WTC11 (cell line): Measurements from ENCODE around the gene NFKB1. TPM values are rescaled to one million over a fixed set of nuclear protein-coding genes. Genes with fewer than 3 reads are reported as not detected.
"Not testable (repeated sequence)": the region's sequence is repeated elsewhere in the genome, so short reads cannot be mapped to it uniquely, and the experiment has no call there.

Source experiments
- ATAC-seq: fragments of 200-7000 bp; cut with Tn5 transposase; 2 replicates; pipeline ENCODE4 v1.10.0; 2021; ENCODE audit warnings: mild to moderate bottlenecking, moderate library complexity
- CTCF ChIA-PET: fragments of 300-600 bp; sonication (Branson Sonifier 250); formaldehyde crosslinking; loops from one replicate; lab custom pipeline; 2021; ENCODE audit warnings: antibody characterized with exemption; lab: Charles Lee
- POLR2A ChIA-PET: fragments of 350-600 bp; sonication (Branson Sonifier 250); formaldehyde crosslinking; loops from one replicate; lab custom pipeline; 2021; ENCODE audit warnings: antibody characterized with exemption; lab: Charles Lee
- DNase-seq: peaks from one replicate; pipeline ENCODE4 v3.0.0; 2021; ENCODE audit warnings: low spot score
- H3K27ac Mint-ChIP-seq: 2 replicates; pipeline ENCODE4 v1.8.0; 2021; ENCODE audit warnings: mixed read lengths
- H3K27me3 Mint-ChIP-seq: 2 replicates; pipeline ENCODE4 v1.8.0; 2021; ENCODE audit warnings: low read depth, mild to moderate bottlenecking, moderate library complexity, mixed read lengths
- H3K36me3 Mint-ChIP-seq: 2 replicates; pipeline ENCODE4 v1.8.0; 2021; ENCODE audit warnings: mixed read lengths
- H3K4me1 Mint-ChIP-seq: 2 replicates; pipeline ENCODE4 v1.8.0; 2022; ENCODE audit warnings: mixed read lengths
- H3K4me3 Mint-ChIP-seq: 2 replicates; pipeline ENCODE4 v1.8.0; 2021; ENCODE audit warnings: mild to moderate bottlenecking, moderate library complexity, mixed read lengths
- H3K9me3 Mint-ChIP-seq: 2 replicates; pipeline ENCODE4 v1.8.0; 2021; ENCODE audit warnings: mixed read lengths
- AFF4 ChIP-seq: sonication (generic); formaldehyde crosslinking; IDR thresholded peaks from 2 replicates; pipeline ENCODE4 v1.8.1; 2023; ENCODE audit warnings: mild to moderate bottlenecking, missing genetic modification reagents, borderline replicate concordance
- FOXK1 ChIP-seq: sonication (generic); formaldehyde crosslinking; IDR thresholded peaks from 2 replicates; pipeline ENCODE4 v1.8.0; 2022; ENCODE audit warnings: mild to moderate bottlenecking, moderate library complexity, missing genetic modification reagents
- FOXP1 ChIP-seq: sonication (generic); formaldehyde crosslinking; IDR thresholded peaks from 2 replicates; pipeline ENCODE4 v1.8.0; 2022; ENCODE audit warnings: missing genetic modification reagents, mild to moderate bottlenecking, moderate library complexity, borderline replicate concordance
- IRF1 ChIP-seq: sonication (generic); formaldehyde crosslinking; IDR thresholded peaks from 2 replicates; pipeline ENCODE4 v1.8.0; 2023; ENCODE audit warnings: missing genetic modification reagents
- IRF2 ChIP-seq: sonication (generic); formaldehyde crosslinking; IDR thresholded peaks from 2 replicates; pipeline ENCODE4 v1.8.0; 2022; ENCODE audit warnings: low read depth, missing genetic modification reagents, borderline replicate concordance
- MLX ChIP-seq: sonication (generic); formaldehyde crosslinking; IDR thresholded peaks from 2 replicates; pipeline ENCODE4 v1.8.1; 2023; ENCODE audit warnings: mild to moderate bottlenecking, missing genetic modification reagents, moderate library complexity
- PRDM15 ChIP-seq: sonication (generic); formaldehyde crosslinking; IDR thresholded peaks from 2 replicates; pipeline ENCODE4 v1.8.0; 2022; ENCODE audit warnings: missing genetic modification reagents
- TEAD4 ChIP-seq: sonication (generic); formaldehyde crosslinking; IDR thresholded peaks from 2 replicates; pipeline ENCODE4 v1.8.0; 2022; ENCODE audit warnings: mild to moderate bottlenecking, missing genetic modification reagents
- USF1 ChIP-seq: sonication (generic); formaldehyde crosslinking; IDR thresholded peaks from 2 replicates; pipeline ENCODE4 v1.8.0; 2022; ENCODE audit warnings: mild to moderate bottlenecking, missing genetic modification reagents
- total RNA-seq: library from RNA; stranded (reverse); gene quantifications from 3 replicates; pipeline ENCODE4 v1.2.3, GENCODE V29; 2021
- TF ChIP-seq, protein P1 (sequence below): sonication (generic); formaldehyde crosslinking; IDR thresholded peaks from 2 replicates; pipeline ENCODE4 v1.8.1; 2023; ENCODE audit warnings: mild to moderate bottlenecking, missing genetic modification reagents, moderate library complexity

Gene NFKB1
- total RNA-seq, 1 experiment from 2014 or later, result 5.6 TPM

DNA sequence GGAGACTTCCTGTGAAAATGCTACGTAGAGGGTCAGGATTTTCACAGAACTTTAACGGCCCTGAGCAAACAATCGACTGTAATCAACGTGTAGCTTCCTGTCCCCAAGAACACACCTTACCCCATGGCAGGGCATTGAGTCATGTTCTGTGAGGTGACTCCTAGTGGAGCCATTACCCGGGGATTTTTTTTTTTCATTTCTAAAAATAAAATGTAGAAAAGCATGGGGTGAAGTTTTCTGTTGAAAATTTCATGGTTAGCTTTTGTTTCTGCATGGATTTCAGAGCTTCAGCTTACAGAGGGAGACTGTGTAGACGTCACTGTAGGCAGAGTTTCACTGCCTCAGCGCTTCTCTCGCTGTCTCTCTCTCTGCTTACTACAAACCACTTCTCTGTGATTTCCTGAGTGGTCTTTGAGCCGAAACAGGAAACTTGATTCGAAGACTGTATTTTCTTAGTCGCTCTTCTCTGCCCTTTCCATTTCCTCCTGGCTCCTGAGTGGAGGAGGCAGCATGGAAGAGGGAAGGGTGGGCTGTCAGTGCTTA lies 111.7 kb downstream of the NFKB1 start (continued):
- TF ChIP-seq PRDM15, result no peak
- TF ChIP-seq, all 79 proteins: peak for 0

DNA sequence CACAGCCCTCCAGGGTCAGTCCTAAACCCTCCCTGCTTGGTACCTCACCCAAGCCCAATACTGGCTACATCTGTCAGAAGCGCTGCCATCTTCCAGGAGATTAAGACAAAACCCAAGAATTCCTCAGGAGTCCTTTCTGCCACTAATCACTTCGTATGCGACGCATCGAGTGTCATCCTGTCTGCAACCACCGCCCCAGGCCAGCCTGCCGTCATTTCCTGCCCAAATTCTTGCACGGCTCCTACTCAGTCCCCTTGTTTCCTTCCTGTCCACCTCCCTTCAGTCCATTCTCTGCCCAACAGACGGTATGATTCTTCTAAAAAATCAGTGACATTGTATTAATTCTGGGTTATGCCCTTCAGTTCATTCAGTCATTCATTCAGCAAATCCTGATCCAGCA lies 113.6 kb downstream of the NFKB1 start:
- ATAC-seq, result peak; percentile 38
- TF ChIP-seq MLX (CRISPR knock-in tag) (no peak), USF1 (no peak), IRF2 (no peak), FOXP1 (CRISPR knock-in tag) (no peak), IRF1 (no peak), AFF4 (CRISPR knock-in tag) (no peak)
- TF ChIP-seq, protein P1, sequence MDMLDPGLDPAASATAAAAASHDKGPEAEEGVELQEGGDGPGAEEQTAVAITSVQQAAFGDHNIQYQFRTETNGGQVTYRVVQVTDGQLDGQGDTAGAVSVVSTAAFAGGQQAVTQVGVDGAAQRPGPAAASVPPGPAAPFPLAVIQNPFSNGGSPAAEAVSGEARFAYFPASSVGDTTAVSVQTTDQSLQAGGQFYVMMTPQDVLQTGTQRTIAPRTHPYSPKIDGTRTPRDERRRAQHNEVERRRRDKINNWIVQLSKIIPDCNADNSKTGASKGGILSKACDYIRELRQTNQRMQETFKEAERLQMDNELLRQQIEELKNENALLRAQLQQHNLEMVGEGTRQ (CRISPR knock-in tag), result no peak
- TF ChIP-seq, all 79 proteins: peak for 0
- peaks cover under 1% of the 10 kb centered on the region; the same call in 1 of the 2 replicates for H3K9me3 Mint-ChIP-seq
- H3K27ac Mint-ChIP-seq, result peak overlapping the region; percentile 30
- peaks cover 44% of the 10 kb centered on the region for H3K4me1 Mint-ChIP-seq
- H3K36me3 Mint-ChIP-seq, result peaks cover under 1% of the 10 kb centered on the region; the same call in 1 of the 2 replicates
- ChIA-PET CTCF (interaction anchor here (2.6 kb wide), 1 partner anchor 36 kb away, joined by 8 read pairs; no protein-coding TSS in a partner anchor), POLR2A (no interaction called here)
- DNase-seq, result no peak
- no peak overlapping the region for H3K4me3 Mint-ChIP-seq
- H3K27me3 Mint-ChIP-seq, result no peaks in the 10 kb centered on the region

DNA sequence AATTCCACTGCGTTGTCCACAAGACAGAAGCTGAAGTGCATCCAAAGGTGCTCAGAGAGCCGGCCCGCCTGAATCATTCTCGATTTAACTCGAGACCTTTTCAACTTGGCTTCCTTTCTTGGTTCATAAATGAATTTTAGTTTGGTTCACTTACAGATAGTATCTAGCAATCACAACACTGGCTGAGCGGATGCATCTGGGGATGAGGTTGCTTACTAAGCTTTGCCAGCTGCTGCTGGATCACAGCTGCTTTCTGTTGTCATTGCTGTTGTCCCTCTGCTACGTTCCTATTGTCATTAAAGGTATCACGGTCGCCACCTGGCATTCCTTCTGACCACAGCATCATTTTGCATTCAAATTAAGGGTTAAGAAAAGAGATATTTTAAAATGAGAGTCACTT lies 115.5 kb downstream of the NFKB1 start:
- ChIA-PET CTCF (interaction anchor here (0.6 to 1.6 kb wide), 7 partner anchors 25 to 416 kb away, joined by 3 to 19 read pairs (median 4); no protein-coding TSS in a partner anchor), POLR2A (no interaction called here)
- Mint-ChIP-seq H3K4me3 (no peak overlapping the region), H3K4me1 (peaks cover 52% of the 10 kb centered on the region), H3K36me3 (no peaks in the 10 kb centered on the region), H3K9me3 (no peaks in the 10 kb centered on the region), H3K27me3 (no peaks in the 10 kb centered on the region)
- ATAC-seq, result peak; percentile 36
- DNase-seq, result peak; percentile 25
- peak; percentile 59; the same call in 1 of the 2 replicates for TF ChIP-seq FOXK1 (CRISPR knock-in tag)
- no peak for TF ChIP-seq TEAD4 (CRISPR knock-in tag)
- TF ChIP-seq, all 79 proteins: peak for 1
- H3K27ac Mint-ChIP-seq, result peak overlapping the region; percentile 47

DNA sequence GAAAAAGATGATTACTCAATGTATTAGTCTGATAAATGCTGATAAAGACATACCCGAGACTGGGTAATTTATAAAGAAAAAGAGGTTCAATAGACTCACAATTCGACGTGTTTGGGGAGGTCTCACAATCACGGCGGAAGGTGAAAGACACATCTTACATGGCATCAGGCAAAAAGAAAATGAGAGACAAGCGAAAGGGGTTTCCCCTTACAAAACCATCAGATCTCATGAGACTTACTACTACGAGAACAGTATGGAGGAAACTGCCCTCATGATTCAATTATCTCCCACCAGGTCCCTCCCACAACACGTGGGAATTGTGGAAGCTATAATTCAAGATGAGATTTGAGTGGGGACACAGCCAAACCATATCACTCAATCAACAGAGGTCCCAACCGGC lies 117.9 kb downstream of the NFKB1 start:
- H3K27me3 Mint-ChIP-seq, H3K27ac Mint-ChIP-seq, ATAC-seq, H3K36me3 Mint-ChIP-seq, DNase-seq, POLR2A ChIA-PET, H3K9me3 Mint-ChIP-seq, H3K4me3 Mint-ChIP-seq: not testable (repeated sequence)
- CTCF ChIA-PET, result interaction anchor here (1.2 to 2.0 kb wide), 2 partner anchors 40 to 413 kb away, joined by 3 to 5 read pairs; no protein-coding TSS in a partner anchor
- peaks cover 42% of the 10 kb centered on the region for H3K4me1 Mint-ChIP-seq

DNA sequence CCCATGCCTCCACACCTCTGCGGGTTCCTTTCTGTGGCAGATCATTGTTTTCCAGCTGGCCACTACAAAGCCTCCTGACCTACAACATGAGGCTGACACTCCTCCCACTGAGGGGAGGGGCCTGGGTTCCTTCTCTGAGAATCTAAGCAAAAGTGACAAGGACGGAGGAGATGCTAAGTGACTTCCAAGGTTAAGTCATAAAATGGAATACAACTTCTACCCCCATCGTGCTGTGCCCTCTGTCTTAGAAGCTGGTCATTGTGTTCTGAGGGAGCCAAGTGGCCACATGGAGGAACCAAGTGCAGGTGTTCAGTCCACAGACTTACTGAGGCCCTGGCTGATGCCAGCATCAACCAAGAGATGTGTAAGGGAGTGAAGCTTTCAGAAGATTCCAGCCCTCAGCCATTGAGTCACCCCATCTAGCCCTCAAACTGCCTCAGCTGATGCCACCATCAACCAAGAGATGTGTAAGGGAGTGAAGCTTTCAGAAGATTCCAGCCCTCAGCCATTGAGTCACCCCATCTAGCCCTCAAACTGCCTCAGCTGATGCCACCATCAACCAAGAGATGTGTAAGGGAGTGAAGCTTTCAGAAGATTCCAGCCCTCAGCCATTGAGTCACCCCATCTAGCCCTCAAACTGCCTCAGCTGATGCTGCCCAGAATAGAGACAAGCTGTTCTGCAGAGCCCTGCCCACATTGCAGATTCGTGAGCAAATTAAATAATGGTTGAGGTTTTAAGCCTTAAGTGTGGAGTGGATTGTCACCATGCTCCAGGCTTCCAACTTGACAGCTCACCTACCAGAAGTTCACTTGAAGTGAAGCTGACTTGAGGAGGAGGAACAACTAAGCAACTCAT lies 118.8 kb downstream of the NFKB1 start:
- H3K9me3 Mint-ChIP-seq, POLR2A ChIA-PET, DNase-seq, H3K27me3 Mint-ChIP-seq, H3K27ac Mint-ChIP-seq, H3K36me3 Mint-ChIP-seq, H3K4me3 Mint-ChIP-seq: not testable (repeated sequence)
- ATAC-seq, result 0 out of 2 replicates have a peak, but pooled peaks have one; percentile 22
- CTCF ChIA-PET, result interaction anchor here (0.9 to 2.0 kb wide), 10 partner anchors 13 to 469 kb away, joined by 3 to 9 read pairs (median 5); partner anchors contain the start of gene UBE2D3
- peaks cover 39% of the 10 kb centered on the region for H3K4me1 Mint-ChIP-seq
